HepG2 (cell line): ENCODE measurements around the gene SPRYD4. TPM values are rescaled to one million over a fixed set of nuclear protein-coding genes. Genes with fewer than 3 reads are reported as not detected.

Source experiments
- AGO2 ChIP-seq: fragments of 200-400 bp; formaldehyde crosslinking; optimal IDR thresholded peaks from 2 replicates; pipeline ENCODE3; 2017; ENCODE audit warnings: mild to moderate bottlenecking, low read depth, low read length, moderate library complexity
- AKAP8 ChIP-seq: sonication (generic); formaldehyde crosslinking; IDR thresholded peaks from 2 replicates; pipeline ENCODE4 v1.5.1; 2020; ENCODE audit warnings: mild to moderate bottlenecking, missing genetic modification reagents
- CREB1 ChIP-seq, 2 experiments: fragments of 450-650 bp in 1 of 2; IDR thresholded peaks; 2 replicates each; pipeline ENCODE4 v1.6.1; 2016 to 2017; ENCODE audit warnings: control low read depth in 1 of 2, mild to moderate bottlenecking in 1 of 2, missing compliant biosample characterization in 1 of 2, missing genetic modification characterization in 1 of 2
- DNMT1 ChIP-seq: sonication (generic); formaldehyde crosslinking; IDR thresholded peaks from 2 replicates; pipeline ENCODE4 v1.5.1; 2020; ENCODE audit warnings: mild to moderate bottlenecking, missing genetic modification reagents
- ETS1 ChIP-seq: sonication (generic); formaldehyde crosslinking; IDR thresholded peaks from 2 replicates; pipeline ENCODE4 v1.4.0; 2020; ENCODE audit warnings: missing genetic modification reagents
- HMG20B ChIP-seq: conservative IDR thresholded peaks from 2 replicates; pipeline ENCODE4 v1.6.1; 2016; ENCODE audit warnings: missing genetic modification reagents, missing compliant biosample characterization
- MAZ ChIP-seq, 2 experiments: sonication (generic) in 1 of 2; formaldehyde crosslinking in 1 of 2; IDR thresholded peaks; 2 replicates each; pipeline versions ENCODE4 v1.5.0 to v1.6.1; 2012 to 2020; ENCODE audit warnings: low read depth in 2 of 2, mild to moderate bottlenecking in 2 of 2, borderline replicate concordance in 1 of 2, improper control_type of control experiment in 1 of 2, low read length in 1 of 2, missing genetic modification reagents in 1 of 2, moderate library complexity in 1 of 2
- MTF1 ChIP-seq: sonication (generic); formaldehyde crosslinking; IDR thresholded peaks from 2 replicates; pipeline ENCODE4 v1.5.0; 2020; ENCODE audit warnings: missing genetic modification reagents
- PCBP1 ChIP-seq: fragments of 200-400 bp; formaldehyde crosslinking; IDR thresholded peaks from 2 replicates; pipeline ENCODE4 v1.6.1; 2017; ENCODE audit warnings: mild to moderate bottlenecking, low read depth, low read length, borderline replicate concordance
- SNAPC4 ChIP-seq: sonication (generic); formaldehyde crosslinking; IDR thresholded peaks from 2 replicates; pipeline ENCODE4 v1.4.0; 2020; ENCODE audit warnings: mild to moderate bottlenecking, missing genetic modification reagents
- WIZ ChIP-seq: sonication (generic); formaldehyde crosslinking; IDR thresholded peaks from 2 replicates; pipeline ENCODE4 v1.5.1; 2020; ENCODE audit warnings: mild to moderate bottlenecking, missing genetic modification reagents
- ZNF468 ChIP-seq: sonication (generic); formaldehyde crosslinking; IDR thresholded peaks from 2 replicates; pipeline ENCODE4 v1.8.0; 2022; ENCODE audit warnings: mild to moderate bottlenecking, moderate library complexity, missing genetic modification reagents
- ZNF713 ChIP-seq: sonication (generic); formaldehyde crosslinking; IDR thresholded peaks from 2 replicates; pipeline ENCODE4 v1.4.0; 2020; ENCODE audit warnings: mild to moderate bottlenecking, missing genetic modification reagents
- ZNF749 ChIP-seq: sonication (generic); formaldehyde crosslinking; IDR thresholded peaks from 2 replicates; pipeline ENCODE4 v1.8.0; 2022; ENCODE audit warnings: mild to moderate bottlenecking, missing genetic modification reagents, moderate library complexity, borderline replicate concordance
- ZSCAN5A ChIP-seq: sonication (generic); formaldehyde crosslinking; IDR thresholded peaks from 2 replicates; pipeline ENCODE4 v1.8.0; 2022; ENCODE audit warnings: mild to moderate bottlenecking, missing genetic modification reagents, borderline replicate concordance
- polyA plus RNA-seq, 8 experiments: library from polyadenylated mRNA; depleted of rRNA in 3 of 8; stranded (reverse) in 7 of 8; unstranded in 1 of 8; fragments of >200 nt; fragmentation: Illumina TruSeq in 4 of 8; extraction: Trizol in 4 of 8; gene quantifications; 2 replicates each; pipeline versions ENCODE4 v1.2.1 to v1.2.3, GENCODE V29; 2011 to 2016; ENCODE audit warnings: low read depth in 4 of 8, missing spikeins in 1 of 8, mixed read lengths in 1 of 8; ENCODE audit not compliant: insufficient read depth in 1 of 8
- total RNA-seq, 5 experiments: library from RNA; depleted of rRNA; stranded (reverse); fragments of >200 nt; fragmentation: Illumina TruSeq; extraction: Trizol; gene quantifications; 2 replicates each; pipeline ENCODE4 v1.2.3, GENCODE V29; 2016; ENCODE audit warnings: low read depth in 1 of 5
- TF ChIP-seq, protein P1 (sequence below): sonication (generic); formaldehyde crosslinking; IDR thresholded peaks from 2 replicates; pipeline ENCODE4 v1.4.0; 2020; ENCODE audit warnings: missing genetic modification reagents, borderline replicate concordance
- TF ChIP-seq, protein P2 (sequence below): sonication (generic); formaldehyde crosslinking; IDR thresholded peaks from 2 replicates; pipeline ENCODE4 v1.5.0; 2020; ENCODE audit warnings: missing genetic modification reagents

The SPRYD4 gene
- total and polyA plus RNA-seq, 2 of the 13 experiments (the other 11 are each of a cell fraction or from before 2014, with no cell fraction given): 3.9 to 4.5 TPM

DNA sequence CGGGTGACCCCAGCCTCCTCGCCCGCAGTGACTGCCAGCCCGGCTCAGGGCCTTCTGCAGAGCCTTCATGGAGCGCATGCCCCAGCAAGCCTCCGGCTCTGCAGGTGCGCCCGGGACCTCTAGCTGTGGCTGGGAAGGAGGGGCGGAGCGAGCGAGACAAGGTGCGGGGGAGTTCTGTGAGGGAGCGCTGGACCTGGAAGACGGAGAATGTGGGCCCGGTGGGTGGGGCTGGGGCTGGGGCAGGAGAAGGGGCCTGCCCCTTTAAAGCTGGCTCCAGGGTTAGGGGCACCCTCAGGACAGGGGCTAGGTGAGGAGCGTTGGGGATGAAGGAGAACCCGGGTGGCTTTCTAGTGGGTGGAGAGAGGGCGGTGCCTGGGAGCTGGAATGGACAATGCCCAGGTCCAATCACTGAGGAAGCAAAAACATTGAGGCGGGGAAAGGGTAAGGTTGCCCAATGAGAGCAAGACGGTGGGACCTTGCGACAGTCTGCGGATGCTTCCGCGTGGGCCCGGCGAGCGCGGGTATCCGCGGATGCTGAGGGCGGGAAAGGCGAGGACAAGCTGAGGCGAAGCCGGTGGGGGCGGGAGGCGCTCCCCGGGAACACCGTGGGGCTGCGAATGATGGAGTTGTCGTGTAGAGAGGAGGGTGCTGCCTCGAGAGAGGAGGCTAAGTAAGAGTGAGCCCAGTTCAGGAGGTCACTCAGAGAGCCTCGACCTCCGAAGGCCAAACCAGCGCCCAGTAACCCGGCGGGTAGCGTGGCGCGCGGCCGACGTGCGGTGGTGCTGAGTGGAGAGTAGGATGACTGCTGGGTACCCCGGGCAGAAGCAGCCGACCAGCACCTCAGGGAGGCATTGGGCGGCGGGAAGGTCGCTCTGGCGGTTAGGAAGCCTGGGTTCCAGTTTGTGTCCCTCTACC is 19.9 kb downstream of the SPRYD4 start, which contains the start of gene GLS2 (continued):
- TF ChIP-seq SNAPC4: no peak
- no peak for TF ChIP-seq MAZ (IDR thresholded peaks at IDR 0.05; ENCODE audit: borderline replicate concordance, low read depth, low read length)
- TF ChIP-seq MAZ (CRISPR knock-in tag; IDR thresholded peaks at IDR 0.05; ENCODE audit: low read depth): peak; percentile 79; the same call in 1 of the 2 replicates
- TF ChIP-seq MTF1: peak; percentile 94
- TF ChIP-seq WIZ (CRISPR knock-in tag): no peak; the same call in 1 of the 2 replicates
- TF ChIP-seq ZNF713 (CRISPR knock-in tag): no peak
- peak; percentile 79; the same call in 1 of the 2 replicates for TF ChIP-seq ZSCAN5A (CRISPR knock-in tag)
- TF ChIP-seq, protein P1, sequence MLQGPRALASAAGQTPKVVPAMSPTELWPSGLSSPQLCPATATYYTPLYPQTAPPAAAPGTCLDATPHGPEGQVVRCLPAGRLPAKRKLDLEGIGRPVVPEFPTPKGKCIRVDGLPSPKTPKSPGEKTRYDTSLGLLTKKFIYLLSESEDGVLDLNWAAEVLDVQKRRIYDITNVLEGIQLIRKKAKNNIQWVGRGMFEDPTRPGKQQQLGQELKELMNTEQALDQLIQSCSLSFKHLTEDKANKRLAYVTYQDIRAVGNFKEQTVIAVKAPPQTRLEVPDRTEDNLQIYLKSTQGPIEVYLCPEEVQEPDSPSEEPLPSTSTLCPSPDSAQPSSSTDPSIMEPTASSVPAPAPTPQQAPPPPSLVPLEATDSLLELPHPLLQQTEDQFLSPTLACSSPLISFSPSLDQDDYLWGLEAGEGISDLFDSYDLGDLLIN (CRISPR knock-in tag): peak; percentile 54; the same call in 1 of the 2 replicates
- TF ChIP-seq AKAP8 (CRISPR knock-in tag): no peak
- TF ChIP-seq, protein P2, sequence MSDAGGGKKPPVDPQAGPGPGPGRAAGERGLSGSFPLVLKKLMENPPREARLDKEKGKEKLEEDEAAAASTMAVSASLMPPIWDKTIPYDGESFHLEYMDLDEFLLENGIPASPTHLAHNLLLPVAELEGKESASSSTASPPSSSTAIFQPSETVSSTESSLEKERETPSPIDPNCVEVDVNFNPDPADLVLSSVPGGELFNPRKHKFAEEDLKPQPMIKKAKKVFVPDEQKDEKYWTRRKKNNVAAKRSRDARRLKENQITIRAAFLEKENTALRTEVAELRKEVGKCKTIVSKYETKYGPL (CRISPR knock-in tag): peak; percentile 89
- no peak for TF ChIP-seq DNMT1 (CRISPR knock-in tag)
- TF ChIP-seq ZNF749 (CRISPR knock-in tag): peak; percentile 81; the same call in 1 of the 2 replicates
- peak; percentile 78; the same call in 1 of the 2 replicates for TF ChIP-seq ZNF468
- TF ChIP-seq HMG20B (CRISPR knock-in tag): 0 out of 2 replicates have a peak, but pooled peaks have one; percentile 49
- TF ChIP-seq CREB1 (IDR thresholded peaks at IDR 0.05): no peak
- TF ChIP-seq CREB1 (CRISPR knock-in tag; IDR thresholded peaks at IDR 0.05): no peak
- no peak for TF ChIP-seq AGO2
- TF ChIP-seq PCBP1: 0 out of 2 replicates have a peak, but pooled peaks have one; percentile 60
- TF ChIP-seq ETS1 (CRISPR knock-in tag): peak; percentile 98
